A673 (cell line): Measurements from ENCODE around the gene TMEM240. TPM values are rescaled to one million over a fixed set of nuclear protein-coding genes. Genes with fewer than 3 reads are reported as not detected.

Experiments used
- Bru-seq: library from RNA; stranded (reverse); fragments of 400-500 nt; gene quantifications from one replicate; lab custom pipeline; 2021; lab: Mats Ljungman, UMichigan
- BruChase-seq, 2 experiments: library from RNA; stranded (reverse); fragments of 400-500 nt; gene quantifications; one replicate each; lab custom pipeline; 2021; lab: Mats Ljungman, UMichigan
- BruUV-seq: library from RNA; stranded (reverse); fragments of 400-500 nt; replicated peaks from 2 replicates; lab custom pipeline; 2021; lab: Mats Ljungman, UMichigan
- CTCF ChIA-PET: fragments of 300-600 bp; sonication (Branson Sonifier 250); formaldehyde crosslinking; loops from one replicate; lab custom pipeline; 2022; ENCODE audit warnings: antibody characterized with exemption; lab: Charles Lee
- POLR2A ChIA-PET: fragments of 300-600 bp; sonication (Branson Sonifier 250); formaldehyde crosslinking; loops from one replicate; lab custom pipeline; 2022; ENCODE audit warnings: antibody characterized with exemption; ENCODE audit not compliant: low non-redundant PET; lab: Charles Lee
- DNase-seq: peaks from one replicate; pipeline ENCODE4 v3.0.0-alpha.2; 2015; ENCODE audit warnings: low spot score
- H3K27ac ChIP-seq: fragments of 200-600 bp; sonication (generic); 2 replicates; pipeline ENCODE4 v1.5.1; 2016; ENCODE audit warnings: mixed run types, low read depth, mild to moderate bottlenecking, mixed read lengths, antibody characterized with exemption, low read length; ENCODE audit not compliant: poor library complexity, severe bottlenecking
- H3K27me3 ChIP-seq: fragments of 200-600 bp; sonication (generic); replicated peaks from 2 replicates; pipeline ENCODE4 v1.6.1; 2017; ENCODE audit warnings: mixed run types, low read depth, mild to moderate bottlenecking, mixed read lengths, antibody characterized with exemption, low read length; ENCODE audit not compliant: insufficient read depth, poor library complexity
- H3K36me3 ChIP-seq: fragments of 200-600 bp; sonication (generic); 2 replicates; pipeline ENCODE4 v1.6.1; 2016; ENCODE audit warnings: mixed run types, mild to moderate bottlenecking, mixed read lengths, antibody characterized with exemption, low read length; ENCODE audit not compliant: insufficient read depth, poor library complexity, severe bottlenecking
- H3K4me1 ChIP-seq: fragments of 200-600 bp; sonication (generic); 2 replicates; pipeline ENCODE4 v1.6.1; 2017; ENCODE audit warnings: mixed run types, mild to moderate bottlenecking, mixed read lengths, antibody characterized with exemption, low read length; ENCODE audit not compliant: insufficient read depth, poor library complexity, severe bottlenecking
- H3K4me3 ChIP-seq: fragments of 200-600 bp; sonication (generic); 2 replicates; pipeline ENCODE4 v1.5.1; 2016; ENCODE audit warnings: low read depth, mixed run types, mild to moderate bottlenecking, mixed read lengths, low read length; ENCODE audit not compliant: poor library complexity, severe bottlenecking
- H3K9me3 ChIP-seq: fragments of 200-600 bp; sonication (generic); 2 replicates; pipeline ENCODE4 v1.6.1; 2016; ENCODE audit warnings: mixed run types, low read depth, mild to moderate bottlenecking, mixed read lengths, antibody characterized with exemption, low read length; ENCODE audit not compliant: poor library complexity, severe bottlenecking
- CTCF ChIP-seq: fragments of 300-800, 200-600 bp; sonication (generic); conservative IDR thresholded peaks from 2 replicates; pipeline ENCODE4 v1.5.1; 2017; ENCODE audit warnings: low read depth, mild to moderate bottlenecking, antibody characterized with exemption, low read length, moderate library complexity, mixed read lengths
- EZH2 ChIP-seq: fragments of 200-600 bp; sonication (generic); IDR thresholded peaks from 2 replicates; pipeline ENCODE4 v1.6.1; 2017; ENCODE audit warnings: borderline replicate concordance, low read depth, mild to moderate bottlenecking, mixed read lengths, antibody characterized with exemption, low read length; ENCODE audit not compliant: poor library complexity, severe bottlenecking
- intact Hi-C: fragments of 100-400 bp; cut with micrococcal nuclease; formaldehyde crosslinking; loops from one replicate; pipeline ENCODE4 v1.10.0; 2022; ENCODE audit not compliant: unreplicated experiment
- long read RNA-seq: library from polyadenylated mRNA; stranded (forward); transcript quantifications from one replicate; pipeline ENCODE4 v2.0.0, GENCODE V29; 2022
- total RNA-seq: library from RNA; stranded (reverse); gene quantifications from 2 replicates; pipeline ENCODE4 v1.2.3, GENCODE V29; 2021

Gene TMEM240
- 6.8 and 9.1 TPM in 2 replicates for total RNA-seq
- Bru-seq, nascent RNA = percentile 39 among the genes with signal in this experiment
- percentile 48 among the genes with signal in this experiment for BruChase-seq, experiment 1, labeled RNA remaining after a 2-hour chase
- BruChase-seq, experiment 2, labeled RNA remaining after a 6-hour chase = percentile 56 among the genes with signal in this experiment
- long read RNA-seq, partial matches to known transcripts = 0 of 3 reads
- long read RNA-seq, other reads (novel, unspliced or antisense) = 1 of 3 reads

GRCh38 chr1:1540090-1540817 lies at the start of gene TMEM240:
Gene TMEM240 (minus strand): TSS chr1:1540624. CDS start chr1:1540346, 278 bp downstream.
- Histone ChIP-seq H3K9me3 (no peaks in the 10 kb centered on the region), H3K4me1 (no peaks in the 10 kb centered on the region), H3K27ac (peak within 1 kb of the TSS; percentile 58), H3K36me3 (peaks cover 21% of the 10 kb centered on the region), H3K4me3 (peak within 1 kb of the TSS; percentile 59), H3K27me3 (no peaks in the 10 kb centered on the region)
- TF ChIP-seq CTCF = no peak
- TF ChIP-seq EZH2 = no peak
- ChIA-PET POLR2A (no interaction called here), CTCF (no interaction called here)
- intact Hi-C loops = no loop called here
- BruUV-seq = no TSS peak
- peak; percentile 91 for DNase-seq

DNA sequence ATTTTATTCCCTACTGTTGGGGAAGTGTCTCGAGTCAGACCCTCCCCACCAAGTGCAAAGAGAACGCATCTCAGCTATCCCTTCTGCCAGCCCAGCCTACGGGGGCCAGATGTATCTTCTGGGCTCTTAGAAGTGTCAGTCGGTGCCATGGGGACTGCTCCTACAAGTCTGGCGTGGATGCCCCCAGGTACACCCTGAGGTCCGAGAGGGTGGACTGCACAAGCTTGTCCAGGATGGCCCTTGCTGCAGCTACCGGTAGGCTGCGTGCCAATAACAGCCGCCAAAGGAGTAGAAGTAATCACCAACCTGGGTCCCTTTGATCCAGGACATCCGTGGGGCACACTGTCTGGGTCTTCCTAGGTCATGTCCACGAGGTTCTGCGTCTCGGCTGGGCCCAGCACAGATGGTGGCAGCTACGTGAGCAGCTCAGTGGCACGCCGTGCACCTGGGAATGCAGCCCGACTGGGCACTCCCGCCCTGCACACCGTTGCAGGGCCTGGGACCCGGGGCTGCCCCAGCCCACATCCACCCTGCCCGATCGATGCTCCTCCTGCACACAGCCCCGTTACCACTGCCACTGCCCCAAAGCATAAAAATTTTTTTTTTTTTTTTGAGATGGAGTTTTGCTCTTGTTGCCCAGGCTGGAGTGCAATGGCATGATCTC lies 43.1 kb upstream of the TMEM240 start:
- H3K27me3 ChIP-seq = peaks cover 34% of the 10 kb centered on the region
- H3K4me3 ChIP-seq = no peak overlapping the region
- H3K9me3 ChIP-seq = no peaks in the 10 kb centered on the region
- no peak for DNase-seq
- CTCF ChIA-PET = no interaction called here
- TF ChIP-seq EZH2 (no peak), CTCF (no peak)
- POLR2A ChIA-PET = no interaction called here
- no TSS peak for BruUV-seq
- H3K27ac ChIP-seq = no peak overlapping the region
- intact Hi-C loops = no loop called here
- H3K36me3 ChIP-seq = no peaks in the 10 kb centered on the region
- no peaks in the 10 kb centered on the region for H3K4me1 ChIP-seq

- CTCF ChIA-PET = no interaction called here
Observed at GRCh38 chr1:1582585-1583346, 42.3 kb upstream of the TMEM240 start.

More at GRCh38 chr1:1582585-1583346, 42.3 kb upstream of the TMEM240 start:
- no TSS peak for BruUV-seq
- Histone ChIP-seq H3K9me3 (no peaks in the 10 kb centered on the region), H3K27me3 (peaks cover 36% of the 10 kb centered on the region), H3K4me3 (no peak overlapping the region), H3K27ac (no peak overlapping the region), H3K4me1 (no peaks in the 10 kb centered on the region), H3K36me3 (no peaks in the 10 kb centered on the region)
- no peak for DNase-seq
- intact Hi-C loops = no loop called here
- POLR2A ChIA-PET = no interaction called here
- TF ChIP-seq CTCF = no peak
- no peak for TF ChIP-seq EZH2
